GM18505 (cell line): ENCODE results near the gene MYO1E.

Experiments used
- ATAC-seq: cut with Tn5 transposase; IDR thresholded peaks from one replicate; pipeline ENCODE4 v1.9.1; 2021; ENCODE audit not compliant: unreplicated experiment
- POLR2A ChIP-seq: IDR thresholded peaks from 4 replicates; pipeline ENCODE4 v1.6.1; 2011; ENCODE audit warnings: borderline replicate concordance; ENCODE audit not compliant: insufficient read depth, insufficient read length; ENCODE audit errors: extremely low read depth

The MYO1E gene

GRCh38 chr15:59279023-59279422 lies 93.6 kb downstream of the MYO1E start:
- no peak for TF ChIP-seq POLR2A
- no peak for ATAC-seq

DNA sequence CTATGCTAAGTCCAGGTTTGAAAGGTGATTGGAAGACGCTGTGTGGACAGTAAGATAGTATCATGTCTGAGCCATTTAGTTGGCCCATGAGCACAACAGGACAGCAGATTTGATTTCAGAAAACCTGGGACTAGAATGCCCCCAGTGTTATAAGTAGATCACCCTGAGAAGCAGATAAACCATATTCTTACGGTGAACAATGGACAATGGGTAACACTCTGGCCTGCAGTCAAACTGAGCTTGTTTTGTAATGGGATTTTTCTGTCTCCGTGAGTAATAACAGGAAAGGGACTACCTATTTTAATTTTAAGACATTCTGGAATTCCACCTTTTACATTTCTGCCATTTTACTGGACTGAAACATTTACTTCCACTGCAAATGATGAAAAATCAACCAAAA lies 94.6 kb downstream of the MYO1E start:
- no peak for TF ChIP-seq POLR2A
- ATAC-seq: no peak

GRCh38 chr15:59276225-59277178 lies 96.2 kb downstream of the MYO1E start:
- no peak for TF ChIP-seq POLR2A
- no peak for ATAC-seq

GRCh38 chr15:59274126-59274970 lies 98.3 kb downstream of the MYO1E start:
- no peak for ATAC-seq
- TF ChIP-seq POLR2A: no peak

DNA sequence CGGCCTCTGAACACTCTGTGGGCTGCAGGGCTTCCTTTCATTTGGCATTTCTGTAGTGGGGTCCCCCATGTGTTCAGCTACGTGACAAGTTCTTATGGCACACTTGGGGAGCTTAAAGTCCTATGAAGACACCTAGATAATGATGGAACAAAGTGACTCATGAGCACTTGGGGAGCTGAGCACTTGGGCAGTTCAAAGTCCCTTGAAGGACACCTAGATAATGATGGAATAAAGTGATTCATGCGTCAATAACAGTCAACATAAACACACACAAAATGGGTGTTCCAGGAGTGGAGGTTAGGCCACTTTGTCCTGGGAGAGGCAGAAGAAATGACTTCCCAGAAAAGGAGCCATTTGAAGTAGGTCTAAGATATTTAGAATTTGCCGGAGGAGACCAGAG lies 99.4 kb downstream of the MYO1E start:
- no peak for ATAC-seq
- no peak for TF ChIP-seq POLR2A

- ATAC-seq: no peak
- no peak for TF ChIP-seq POLR2A
These were observed 101.0 kb downstream of the MYO1E start for GRCh38 chr15:59271595-59272201.

DNA sequence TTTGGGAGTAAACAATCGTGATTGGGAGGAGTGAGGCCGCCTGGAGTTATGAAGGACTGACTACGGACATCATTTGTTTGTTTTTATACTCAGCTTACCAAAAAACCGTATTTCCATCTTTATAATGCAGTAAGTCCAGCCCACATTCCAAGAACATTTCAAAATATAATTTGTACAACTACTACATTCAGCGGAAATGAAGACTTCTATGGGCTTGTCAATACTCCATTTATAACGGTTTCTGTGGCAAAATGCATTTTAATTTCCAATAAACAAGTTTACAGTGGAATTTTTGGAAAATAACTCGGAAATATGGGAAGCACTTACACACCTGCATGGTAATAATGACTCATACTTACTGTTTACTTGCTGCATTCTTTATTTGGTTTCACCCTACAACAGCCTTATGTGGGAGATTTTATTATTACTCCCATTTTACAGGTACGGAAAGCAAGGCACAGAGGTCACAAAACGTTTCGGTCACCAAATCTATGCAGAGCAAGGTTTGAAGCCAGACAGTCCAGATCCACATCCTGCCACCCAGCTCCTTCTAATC lies 103.7 kb downstream of the MYO1E start:
- TF ChIP-seq POLR2A: no peak
- no peak for ATAC-seq

GRCh38 chr15:59268168-59268851 lies 104.4 kb downstream of the MYO1E start:
- no peak for TF ChIP-seq POLR2A
- ATAC-seq: no peak

DNA sequence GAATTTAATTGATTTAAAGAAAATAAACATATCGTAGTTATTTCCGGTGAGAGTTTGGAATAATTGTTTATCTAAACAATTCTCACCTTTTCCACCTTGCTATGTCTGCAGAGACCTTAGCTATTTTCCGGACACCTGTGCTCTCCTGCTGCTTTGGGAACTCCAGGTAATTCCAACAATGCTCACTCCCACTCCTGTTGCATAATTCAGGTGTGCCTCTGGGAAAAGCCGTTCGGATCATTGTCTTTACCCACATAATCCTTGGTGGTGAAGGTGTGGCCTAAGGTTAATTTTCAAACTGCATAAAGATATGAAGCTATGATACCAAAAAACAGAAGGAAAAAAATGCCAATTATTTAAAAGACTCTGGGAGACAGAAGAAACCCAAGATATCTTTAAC lies 106.6 kb downstream of the MYO1E start:
- TF ChIP-seq POLR2A: no peak
- no peak for ATAC-seq

GRCh38 chr15:59262316-59262715 lies 110.4 kb downstream of the MYO1E start:
- ATAC-seq: no peak
- TF ChIP-seq POLR2A: no peak

DNA sequence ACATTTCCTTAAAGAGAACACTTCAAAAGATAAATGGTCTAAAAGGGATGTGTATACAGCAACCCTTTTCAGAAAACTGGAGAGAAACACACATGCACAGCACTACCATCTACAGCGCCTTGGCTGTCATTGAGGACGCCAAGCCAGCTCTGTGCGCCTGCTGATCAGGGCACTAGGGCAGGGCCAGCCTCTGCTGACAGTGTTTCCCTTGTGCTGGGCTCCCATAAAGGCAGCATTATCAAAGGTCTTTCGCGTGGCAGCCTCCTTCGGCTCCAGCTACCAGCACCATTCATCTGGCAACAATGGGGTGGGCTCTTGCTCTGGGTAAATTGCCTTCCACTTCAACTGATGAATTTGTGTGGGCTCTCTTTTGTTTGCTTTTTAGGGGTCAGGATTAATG lies 112.6 kb downstream of the MYO1E start:
- no peak for TF ChIP-seq POLR2A
- no peak for ATAC-seq

GRCh38 chr15:59259137-59259943 lies 113.3 kb downstream of the MYO1E start:
- ATAC-seq: no peak
- no peak for TF ChIP-seq POLR2A

DNA sequence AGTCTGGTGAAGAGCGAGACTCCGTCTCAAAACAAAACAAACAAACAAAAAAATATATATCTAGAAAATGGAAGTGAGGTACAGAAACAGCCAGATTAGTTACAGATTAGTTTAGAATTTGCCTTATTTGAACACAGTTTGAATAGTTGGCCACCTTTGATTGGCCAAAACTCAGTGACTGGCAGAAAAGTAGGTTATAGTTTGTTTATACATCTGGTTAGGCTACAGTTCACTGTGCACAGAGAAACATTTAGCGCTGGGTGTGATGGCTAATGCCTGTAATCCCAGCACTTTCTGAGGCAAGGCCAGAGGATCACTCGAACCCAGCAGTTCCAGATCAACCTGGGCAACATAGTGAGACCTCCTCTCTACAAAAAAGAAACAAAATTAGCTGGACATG lies 114.4 kb downstream of the MYO1E start:
- TF ChIP-seq POLR2A: no peak
- no peak for ATAC-seq

GRCh38 chr15:59257140-59257539 lies 115.5 kb downstream of the MYO1E start:
- no peak for TF ChIP-seq POLR2A
- no peak for ATAC-seq
